ENCODE data around the gene CHD1L.
"Not testable (repeated sequence)": the region's sequence is repeated elsewhere in the genome, so short reads cannot be mapped to it uniquely, and the experiment has no call there.

Gene CHD1L

GRCh38 chr1:147281950-147282349, 39.5 kb downstream of the CHD1L start:
- no peak for DNase-seq (ENCODE audit: low spot score)
- POLR2A ChIA-PET (ENCODE audit: low non-redundant PET): no interaction called here
- H3K27ac ChIP-seq: no peak overlapping the region
- CTCF ChIA-PET: interaction anchor here (0.5 to 0.6 kb wide), 2 partner anchors 8 to 185 kb away, joined by 3 to 4 read pairs; no protein-coding TSS in a partner anchor
- no peak for TF ChIP-seq CTCF (conservative IDR thresholded peaks at IDR 0.05; ENCODE audit: low read depth)

- TF ChIP-seq CTCF (conservative IDR thresholded peaks at IDR 0.05; ENCODE audit: low read depth): no peak
- no peak overlapping the region for H3K27ac ChIP-seq
- ChIA-PET POLR2A (ENCODE audit: low non-redundant PET) (no interaction called here), CTCF (interaction anchor here (0.7 kb wide), 1 partner anchor 115 kb away, joined by 3 read pairs; no protein-coding TSS in a partner anchor)
- DNase-seq (ENCODE audit: low spot score): no peak
Observed at GRCh38 chr1:147283011-147283410, 40.5 kb downstream of the CHD1L start.

GRCh38 chr1:147287133-147287865, 44.8 kb downstream of the CHD1L start:
- H3K27ac ChIP-seq: no peak overlapping the region
- DNase-seq (ENCODE audit: low spot score): no peak
- TF ChIP-seq CTCF (conservative IDR thresholded peaks at IDR 0.05; ENCODE audit: low read depth): no peak
- POLR2A ChIA-PET (ENCODE audit: low non-redundant PET): no interaction called here
- CTCF ChIA-PET: no interaction called here

- TF ChIP-seq CTCF (conservative IDR thresholded peaks at IDR 0.05; ENCODE audit: low read depth): no peak
- POLR2A ChIA-PET (ENCODE audit: low non-redundant PET): no interaction called here
- CTCF ChIA-PET: no interaction called here
- no peak overlapping the region for H3K27ac ChIP-seq
- DNase-seq (ENCODE audit: low spot score): peak; percentile 45
Observed at GRCh38 chr1:147292012-147292411, 49.5 kb downstream of the CHD1L start.

GRCh38 chr1:147292631-147293251, 50.3 kb downstream of the CHD1L start:
- DNase-seq (ENCODE audit: low spot score): no peak
- CTCF ChIA-PET: no interaction called here
- POLR2A ChIA-PET (ENCODE audit: low non-redundant PET): no interaction called here
- no peak for TF ChIP-seq CTCF (conservative IDR thresholded peaks at IDR 0.05; ENCODE audit: low read depth)
- no peak overlapping the region for H3K27ac ChIP-seq

- DNase-seq (ENCODE audit: low spot score): no peak
- H3K27ac ChIP-seq: no peak overlapping the region
- POLR2A ChIA-PET (ENCODE audit: low non-redundant PET): no interaction called here
- CTCF ChIA-PET: no interaction called here
- TF ChIP-seq CTCF (conservative IDR thresholded peaks at IDR 0.05; ENCODE audit: low read depth): no peak
Observed at GRCh38 chr1:147297438-147297837, 55.0 kb downstream of the CHD1L start.

- H3K27ac ChIP-seq; POLR2A ChIA-PET (ENCODE audit: low non-redundant PET); DNase-seq (ENCODE audit: low spot score); CTCF ChIA-PET: not testable (repeated sequence)
Observed at GRCh38 chr1:147305803-147306202, 63.3 kb downstream of the CHD1L start.
